HG02840 (cell line): Measurements from ENCODE around the gene TEX264.

ENCODE experiments used
- ATAC-seq: cut with Tn5 transposase; IDR thresholded peaks from one replicate; pipeline ENCODE4 v1.9.1; 2021; ENCODE audit warnings: mild to moderate bottlenecking, moderate library complexity, moderate number of reproducible peaks; ENCODE audit not compliant: unreplicated experiment, low FRiP score

The TEX264 gene

GRCh38 chr3:51673802-51674654 lies 3.0 kb downstream of the TEX264 start:
- ATAC-seq, result no peak

- no peak for ATAC-seq
Measured at GRCh38 chr3:51675201-51675611, 4.2 kb downstream of the TEX264 start.

GRCh38 chr3:51676102-51676640 lies 5.1 kb downstream of the TEX264 start:
- no peak for ATAC-seq

GRCh38 chr3:51677358-51677757 lies 6.3 kb downstream of the TEX264 start:
- no peak for ATAC-seq

GRCh38 chr3:51678186-51678585 lies 7.1 kb downstream of the TEX264 start:
- no peak for ATAC-seq

- no peak for ATAC-seq
Measured at GRCh38 chr3:51678641-51679040, 7.6 kb downstream of the TEX264 start.

- ATAC-seq, result no peak
Measured at GRCh38 chr3:51679318-51679717, 8.3 kb downstream of the TEX264 start.

- no peak for ATAC-seq
Measured at GRCh38 chr3:51679777-51680176, 8.7 kb downstream of the TEX264 start.

GRCh38 chr3:51680196-51680595 lies 9.1 kb downstream of the TEX264 start:
- no peak for ATAC-seq

GRCh38 chr3:51680663-51681230 lies 9.7 kb downstream of the TEX264 start:
- no peak for ATAC-seq

GRCh38 chr3:51681453-51681852 lies 10.4 kb downstream of the TEX264 start:
- no peak for ATAC-seq

GRCh38 chr3:51682079-51682478 lies 11.0 kb downstream of the TEX264 start:
- ATAC-seq, result peak; percentile 78

GRCh38 chr3:51682526-51682925 lies 11.5 kb downstream of the TEX264 start:
- no peak for ATAC-seq

GRCh38 chr3:51683566-51683965 lies 12.5 kb downstream of the TEX264 start:
- ATAC-seq, result no peak

GRCh38 chr3:51684971-51685751 lies 14.1 kb downstream of the TEX264 start:
- ATAC-seq, result no peak

GRCh38 chr3:51686056-51686455 lies 15.0 kb downstream of the TEX264 start:
- ATAC-seq, result no peak

GRCh38 chr3:51686512-51687215 lies 15.6 kb downstream of the TEX264 start:
- no peak for ATAC-seq

- ATAC-seq, result no peak
Measured at GRCh38 chr3:51687431-51688205, 16.6 kb downstream of the TEX264 start.

- no peak for ATAC-seq
Measured at GRCh38 chr3:51688206-51688600, 17.2 kb downstream of the TEX264 start.

GRCh38 chr3:51691021-51691420 lies 20.0 kb downstream of the TEX264 start:
- no peak for ATAC-seq
